Fibroblast of lung (primary cell): Measurements from ENCODE around the gene TOMT. TPM values are rescaled to one million over a fixed set of nuclear protein-coding genes. Genes with fewer than 3 reads are reported as not detected.
"Not testable (repeated sequence)": the region's sequence is repeated elsewhere in the genome, so short reads cannot be mapped to it uniquely, and the experiment has no call there.

Experiments
- DNase-seq, 2 donors: peaks; one replicate each; pipeline versions ENCODE4 v3.0.0 to v3.0.0-alpha.2; 2010; ENCODE audit warnings: low read depth in 2 of 2
- H2AFZ ChIP-seq: 2 replicates; pipeline ENCODE4 v1.5.1; 2012; ENCODE audit warnings: low read length, control low read depth, inconsistent platforms
- H3K27ac ChIP-seq: 2 replicates; pipeline ENCODE4 v1.5.1; 2011; ENCODE audit warnings: low read length, control low read depth; ENCODE audit not compliant: insufficient read depth
- H3K27me3 ChIP-seq: 2 replicates; pipeline ENCODE4 v1.5.1; 2011; ENCODE audit warnings: mild to moderate bottlenecking, low read length; ENCODE audit not compliant: control insufficient read depth, insufficient read depth
- H3K36me3 ChIP-seq: 2 replicates; pipeline ENCODE4 v1.5.1; 2011; ENCODE audit warnings: low read length; ENCODE audit not compliant: control insufficient read depth, insufficient read depth
- H3K4me1 ChIP-seq: 2 replicates; pipeline ENCODE4 v1.5.1; 2011; ENCODE audit warnings: low read length; ENCODE audit not compliant: control insufficient read depth, insufficient read depth; ENCODE audit errors: extremely low read depth
- H3K4me2 ChIP-seq: 2 replicates; pipeline ENCODE4 v1.5.1; 2011; ENCODE audit warnings: low read length, control low read depth; ENCODE audit not compliant: insufficient read depth; ENCODE audit errors: extremely low read depth
- H3K4me3 ChIP-seq, 4 experiments: fragments of 200-600 bp in 1 of 4; sonication (generic) in 1 of 4; replicated peaks in 1 of 4; 2 replicates each; pipeline ENCODE4 v1.5.1; 2011 to 2016; ENCODE audit warnings: low read length in 4 of 4, low read depth in 3 of 4, mild to moderate bottlenecking in 3 of 4, control low read depth in 2 of 4, inconsistent platforms in 1 of 4, mixed read lengths in 1 of 4; ENCODE audit not compliant: insufficient read depth in 1 of 4; ENCODE audit errors: control extremely low read depth in 1 of 4
- H3K79me2 ChIP-seq: 2 replicates; pipeline ENCODE4 v1.5.1; 2012; ENCODE audit warnings: mild to moderate bottlenecking, low read length, inconsistent platforms; ENCODE audit not compliant: control insufficient read depth, insufficient read depth
- H3K9ac ChIP-seq: 2 replicates; pipeline ENCODE4 v1.5.1; 2011; ENCODE audit warnings: mild to moderate bottlenecking, low read length, control low read depth; ENCODE audit not compliant: insufficient read depth
- H3K9me3 ChIP-seq: 2 replicates; pipeline ENCODE4 v1.5.1; 2012; ENCODE audit warnings: low read depth, low read length; ENCODE audit not compliant: control insufficient read depth, insufficient read depth
- H4K20me1 ChIP-seq: 2 replicates; pipeline ENCODE4 v1.5.1; 2011; ENCODE audit warnings: low read length; ENCODE audit not compliant: control insufficient read depth, insufficient read depth; ENCODE audit errors: extremely low read depth
- CTCF ChIP-seq, 2 donors: IDR thresholded peaks in 1 of 2; conservative IDR thresholded peaks in 1 of 2; 1 replicate in 1 of 2; 2 replicates in 1 of 2; pipeline ENCODE4 v1.5.1; 2011 to 2012; ENCODE audit warnings: low read length in 2 of 2, control low read depth in 1 of 2, inconsistent platforms in 1 of 2, low read depth in 1 of 2, mild to moderate bottlenecking in 1 of 2
- EZH2 ChIP-seq: IDR thresholded peaks from 2 replicates; pipeline ENCODE4 v1.5.1; 2012; ENCODE audit warnings: low read length, control low read depth, mild to moderate bottlenecking; ENCODE audit errors: missing control alignments
- polyA plus RNA-seq, 2 donors: library from polyadenylated mRNA; depleted of rRNA in 1 of 2; stranded (reverse) in 1 of 2; unstranded in 1 of 2; fragments of >200 nt; gene quantifications; 2 replicates each; pipeline ENCODE4 v1.2.1, GENCODE V29; 2011 to 2012; ENCODE audit warnings: missing spikeins in 1 of 2
- total RNA-seq: library from RNA; depleted of rRNA; stranded (reverse); fragments of >200 nt; gene quantifications from 2 replicates; pipeline ENCODE4 v1.2.1, GENCODE V29; 2014

TOMT gene
- total and polyA plus RNA-seq, 2 donors (not counting 1 experiment from before 2014, with no cell fraction given) = not detected

- H3K9ac ChIP-seq = no peak overlapping the region
- no peaks in the 10 kb centered on the region for H4K20me1 ChIP-seq
- no peaks in the 10 kb centered on the region for H3K9me3 ChIP-seq
- TF ChIP-seq EZH2 (no peak), CTCF (conservative IDR thresholded peaks at IDR 0.05 in 1 of 2, IDR thresholded peaks at IDR 0.05 in 1 of 2; ENCODE audit: low read depth in 1 of 2, low read length in 2 of 2) (no peak)
- no peak overlapping the region for H3K27ac ChIP-seq
- H3K27me3 ChIP-seq = no peaks in the 10 kb centered on the region
- no peak overlapping the region for H3K4me3 ChIP-seq
- peaks cover 3% of the 10 kb centered on the region for H3K4me1 ChIP-seq
- H2AFZ ChIP-seq = no peak overlapping the region
- no peak for DNase-seq
- H3K79me2 ChIP-seq = no peaks in the 10 kb centered on the region
- no peak overlapping the region for H3K4me2 ChIP-seq
- H3K36me3 ChIP-seq = no peaks in the 10 kb centered on the region
Measured at GRCh38 chr11:72139500-72139899, 33.8 kb downstream of the TOMT start.

GRCh38 chr11:72140661-72141060 is 34.9 kb downstream of the TOMT start:
- no peaks in the 10 kb centered on the region for H3K27me3 ChIP-seq
- H3K27ac ChIP-seq = peak overlapping the region; percentile 34
- no peaks in the 10 kb centered on the region for H3K79me2 ChIP-seq
- peaks cover 8% of the 10 kb centered on the region for H3K4me1 ChIP-seq
- no peak overlapping the region for H3K9ac ChIP-seq
- TF ChIP-seq CTCF (conservative IDR thresholded peaks at IDR 0.05 in 1 of 2, IDR thresholded peaks at IDR 0.05 in 1 of 2; ENCODE audit: low read depth in 1 of 2, low read length in 2 of 2) (no peak), EZH2 (no peak)
- H3K9me3 ChIP-seq = no peaks in the 10 kb centered on the region
- H3K36me3 ChIP-seq = no peaks in the 10 kb centered on the region
- DNase-seq = no peak
- H3K4me2 ChIP-seq = no peak overlapping the region
- no peak overlapping the region for H3K4me3 ChIP-seq
- H2AFZ ChIP-seq = no peak overlapping the region
- H4K20me1 ChIP-seq = no peaks in the 10 kb centered on the region

GRCh38 chr11:72141066-72141465 is 35.3 kb downstream of the TOMT start:
- H3K4me3 ChIP-seq = no peak overlapping the region
- no peaks in the 10 kb centered on the region for H3K36me3 ChIP-seq
- peak overlapping the region; percentile 48 for H3K27ac ChIP-seq
- no peaks in the 10 kb centered on the region for H3K79me2 ChIP-seq
- H3K27me3 ChIP-seq = no peaks in the 10 kb centered on the region
- no peak overlapping the region for H2AFZ ChIP-seq
- no peak overlapping the region for H3K4me2 ChIP-seq
- no peak for TF ChIP-seq EZH2
- no peak for TF ChIP-seq CTCF (conservative IDR thresholded peaks at IDR 0.05 in 1 of 2, IDR thresholded peaks at IDR 0.05 in 1 of 2; ENCODE audit: low read depth in 1 of 2, low read length in 2 of 2)
- H3K9me3 ChIP-seq = no peaks in the 10 kb centered on the region
- peak; percentile 72 to 97 for DNase-seq
- no peaks in the 10 kb centered on the region for H4K20me1 ChIP-seq
- peaks cover 8% of the 10 kb centered on the region for H3K4me1 ChIP-seq
- H3K9ac ChIP-seq = no peak overlapping the region

- not testable (repeated sequence) for H4K20me1 ChIP-seq, H3K79me2 ChIP-seq, H3K4me2 ChIP-seq, H3K27me3 ChIP-seq, H3K4me1 ChIP-seq, H3K9ac ChIP-seq, H3K9me3 ChIP-seq, H3K36me3 ChIP-seq, H2AFZ ChIP-seq, H3K4me3 ChIP-seq
- H3K27ac ChIP-seq = peak overlapping the region; percentile 48
- peak in 1 of 2 donors; percentile 65 for DNase-seq
Measured at GRCh38 chr11:72142086-72142485, 36.4 kb downstream of the TOMT start.

- not testable (repeated sequence) for H3K4me2 ChIP-seq, H3K9ac ChIP-seq, H3K27me3 ChIP-seq, H3K4me1 ChIP-seq, H3K4me3 ChIP-seq, H2AFZ ChIP-seq, H3K36me3 ChIP-seq, H3K79me2 ChIP-seq, H3K27ac ChIP-seq, DNase-seq, H3K9me3 ChIP-seq, H4K20me1 ChIP-seq
Measured at GRCh38 chr11:72142543-72142942, 36.8 kb downstream of the TOMT start.
